ENCODE data around the gene RAB1B. TPM values are rescaled to one million over a fixed set of nuclear protein-coding genes. Genes with fewer than 3 reads are reported as not detected.

The RAB1B gene
- total and polyA plus RNA-seq, 10 of the 15 experiments (the other 5 are each of a cell fraction or from before 2014, with no cell fraction given) = 10.4 to 193 (median 96.9) TPM

- TF ChIP-seq RB1 (IDR thresholded peaks at IDR 0.05; ENCODE audit: borderline replicate concordance) (no peak), POU2F2 (IDR thresholded peaks at IDR 0.05; ENCODE audit: borderline replicate concordance, low read depth, low read length) (no peak), SIN3A (IDR thresholded peaks at IDR 0.05; ENCODE audit: low read depth, low read length) (no peak), EZH2 (IDR thresholded peaks at IDR 0.05; ENCODE audit: borderline replicate concordance, control insufficient read depth, low read depth, low read length) (no peak), TCF12 (IDR thresholded peaks at IDR 0.05; ENCODE audit: low read depth, low read length) (no peak), PKNOX1 (IDR thresholded peaks at IDR 0.05) (no peak), PBX3 (IDR thresholded peaks at IDR 0.05; ENCODE audit: insufficient replicate concordance, low read depth, low read length) (no peak), SREBF1 (IDR thresholded peaks at IDR 0.05; ENCODE audit: low read length) (no peak), MTA3 (IDR thresholded peaks at IDR 0.05; ENCODE audit: borderline replicate concordance, low read length) (no peak), ETV6 (conservative IDR thresholded peaks at IDR 0.05 in 1 of 2, IDR thresholded peaks at IDR 0.05 in 1 of 2; ENCODE audit: borderline replicate concordance in 1 of 2, low read depth in 1 of 2) (no peak), ZBED1 (IDR thresholded peaks at IDR 0.05; ENCODE audit: borderline replicate concordance) (no peak), E2F4 (IDR thresholded peaks at IDR 0.05; ENCODE audit: low read depth, low read length) (no peak), CUX1 (IDR thresholded peaks at IDR 0.05; ENCODE audit: insufficient replicate concordance, low read depth, low read length) (no peak), EGR1 (IDR thresholded peaks at IDR 0.05; ENCODE audit: borderline replicate concordance in 1 of 2, low read depth in 2 of 2, low read length in 2 of 2) (no peak), ZNF622 (IDR thresholded peaks at IDR 0.05) (no peak), DPF2 (IDR thresholded peaks at IDR 0.05) (no peak), ZZZ3 (IDR thresholded peaks at IDR 0.05; ENCODE audit: control insufficient read depth, insufficient read length, low read depth) (no peak)
- ChIA-PET CTCF (no interaction called here), RAD21 (ENCODE audit: unreplicated experiment) (no interaction called here), SMC1A (ENCODE audit: uncharacterized antibody, unreplicated experiment) (no interaction called here), POLR2A (no interaction called here)
- H3K27ac ChIP-seq (ENCODE audit: control insufficient read depth, insufficient read depth) = no peak overlapping the region
- in situ Hi-C loops (cut with MboI) = no loop called here
- FAIRE-seq = no peak
- no peaks in the 10 kb centered on the region for H3K79me2 ChIP-seq (ENCODE audit: control insufficient read depth, insufficient read depth, low read length)
- no peak for ATAC-seq
- WGBS (ENCODE audit: insufficient coverage, insufficient replicate concordance, low lambda C conversion rate, missing lambda C conversion rate) = 94% methylated on average over 5 of the region's 5 CpGs
- H3K36me3 ChIP-seq (ENCODE audit: control insufficient read depth in 2 of 2, insufficient read depth in 2 of 2, low read length in 1 of 2) = peaks cover 8 to 36% of the 10 kb centered on the region in 2 experiments; a peak in 3 of 4 replicates
- no peaks in the 10 kb centered on the region for H4K20me1 ChIP-seq (ENCODE audit: control insufficient read depth, insufficient read depth)
- no peaks in the 10 kb centered on the region for H3K4me1 ChIP-seq (ENCODE audit: control insufficient read depth, insufficient read depth, low read length)
- DNase-seq (ENCODE audit: low read depth, low spot score) = no peak
- no peak overlapping the region for H3K4me3 ChIP-seq
- H3K4me2 ChIP-seq (ENCODE audit: control insufficient read depth, insufficient read depth) = no peak overlapping the region
- no peak overlapping the region for H2AFZ ChIP-seq (ENCODE audit: control insufficient read depth, low read depth, low read length)
- H3K9me3 ChIP-seq (replicated peaks; ENCODE audit: control insufficient read depth, insufficient read depth, low read length) = no peaks in the 10 kb centered on the region
- intact Hi-C loops (cut with micrococcal nuclease; ENCODE audit: unreplicated experiment) = no loop called here
- BruUV-seq (replicated peaks) = no TSS peak
- H3K9ac ChIP-seq (ENCODE audit: control insufficient read depth, insufficient read depth, low read length) = no peak overlapping the region
- H3K27me3 ChIP-seq (replicated peaks in 1 of 2; ENCODE audit: control insufficient read depth in 2 of 2, insufficient read depth in 2 of 2, low read length in 1 of 2) = no peaks in the 10 kb centered on the region
These were observed 40.7 kb upstream of the RAB1B start for GRCh38 chr11:66227700-66228099.
